NB4 (cell line): ENCODE measurements around the gene SEMA4G.

ENCODE experiments used
- MYC ChIP-seq: IDR thresholded peaks from 2 replicates; pipeline ENCODE4 v1.6.1; 2011; ENCODE audit warnings: low read depth, low read length
- POLR2A ChIP-seq: IDR thresholded peaks from 2 replicates; pipeline ENCODE4 v1.6.1; 2011; ENCODE audit warnings: mild to moderate bottlenecking; ENCODE audit not compliant: insufficient read length; ENCODE audit errors: extremely low read depth
- TF ChIP-seq, protein P1 (sequence below): IDR thresholded peaks from 2 replicates; pipeline ENCODE4 v1.6.1; 2011; ENCODE audit warnings: low read depth, low read length
- TF ChIP-seq, protein P2 (sequence below): IDR thresholded peaks from one replicate; pipeline ENCODE4 v1.5.1; 2012; ENCODE audit warnings: low read depth, low read length

- TF ChIP-seq, protein P1, sequence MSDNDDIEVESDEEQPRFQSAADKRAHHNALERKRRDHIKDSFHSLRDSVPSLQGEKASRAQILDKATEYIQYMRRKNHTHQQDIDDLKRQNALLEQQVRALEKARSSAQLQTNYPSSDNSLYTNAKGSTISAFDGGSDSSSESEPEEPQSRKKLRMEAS = no peak
- no peak for TF ChIP-seq POLR2A
- TF ChIP-seq, protein P2, sequence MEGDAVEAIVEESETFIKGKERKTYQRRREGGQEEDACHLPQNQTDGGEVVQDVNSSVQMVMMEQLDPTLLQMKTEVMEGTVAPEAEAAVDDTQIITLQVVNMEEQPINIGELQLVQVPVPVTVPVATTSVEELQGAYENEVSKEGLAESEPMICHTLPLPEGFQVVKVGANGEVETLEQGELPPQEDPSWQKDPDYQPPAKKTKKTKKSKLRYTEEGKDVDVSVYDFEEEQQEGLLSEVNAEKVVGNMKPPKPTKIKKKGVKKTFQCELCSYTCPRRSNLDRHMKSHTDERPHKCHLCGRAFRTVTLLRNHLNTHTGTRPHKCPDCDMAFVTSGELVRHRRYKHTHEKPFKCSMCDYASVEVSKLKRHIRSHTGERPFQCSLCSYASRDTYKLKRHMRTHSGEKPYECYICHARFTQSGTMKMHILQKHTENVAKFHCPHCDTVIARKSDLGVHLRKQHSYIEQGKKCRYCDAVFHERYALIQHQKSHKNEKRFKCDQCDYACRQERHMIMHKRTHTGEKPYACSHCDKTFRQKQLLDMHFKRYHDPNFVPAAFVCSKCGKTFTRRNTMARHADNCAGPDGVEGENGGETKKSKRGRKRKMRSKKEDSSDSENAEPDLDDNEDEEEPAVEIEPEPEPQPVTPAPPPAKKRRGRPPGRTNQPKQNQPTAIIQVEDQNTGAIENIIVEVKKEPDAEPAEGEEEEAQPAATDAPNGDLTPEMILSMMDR = no peak
- TF ChIP-seq MYC = no peak
These were observed 10.5 kb downstream of the SEMA4G start for GRCh38 chr10:100979791-100980272.
